Right kidney (tissue), 1 donor: ENCODE data around the gene NTN1.
"Not testable (repeated sequence)": the region's sequence is repeated elsewhere in the genome, so short reads cannot be mapped to it uniquely, and the experiment has no call there.

Experiments used
- DNase-seq: peaks from one replicate; pipeline ENCODE4 v3.0.0-alpha.2; 2016

NTN1 gene

DNA sequence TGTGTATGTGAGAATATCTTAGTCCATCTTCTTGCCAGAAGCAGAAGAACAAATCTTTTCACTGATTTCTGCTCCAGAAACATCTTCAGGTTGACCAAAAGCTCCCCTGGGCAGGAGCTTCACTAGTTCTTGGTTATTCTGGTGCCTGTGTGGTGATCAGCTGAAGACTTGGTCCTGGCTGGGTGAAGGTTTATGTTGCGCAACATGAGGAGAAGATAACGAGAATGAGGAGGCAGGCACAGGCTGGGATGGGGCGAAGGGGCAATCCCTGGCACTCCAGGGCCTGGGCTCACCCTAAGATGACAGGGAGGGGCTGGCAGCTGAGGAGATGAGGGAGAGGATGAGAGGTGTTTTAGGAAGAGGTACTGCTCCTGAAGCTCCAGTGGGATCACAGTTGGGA, 232.0 kb downstream of the NTN1 start:
- no peak for DNase-seq

DNA sequence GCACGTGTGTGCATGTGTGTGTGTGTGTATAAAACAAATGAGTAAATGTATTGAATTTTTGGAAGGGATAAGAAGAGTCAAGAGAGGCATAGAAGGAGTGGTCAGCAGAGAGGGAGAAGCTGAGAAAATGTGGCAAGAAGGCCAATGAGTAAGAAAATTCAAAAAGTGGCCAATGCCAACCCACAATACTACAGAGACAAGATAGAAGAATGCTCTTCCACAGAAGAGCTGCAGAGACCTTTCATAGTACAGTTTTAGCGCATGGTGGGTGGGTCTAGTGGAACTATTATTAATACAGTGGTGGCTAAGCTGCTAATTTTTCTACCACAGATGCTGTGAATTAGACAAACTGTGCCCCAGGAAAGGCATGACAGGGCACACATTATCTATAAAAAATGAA, 233.5 kb downstream of the NTN1 start:
- DNase-seq, result no peak

DNA sequence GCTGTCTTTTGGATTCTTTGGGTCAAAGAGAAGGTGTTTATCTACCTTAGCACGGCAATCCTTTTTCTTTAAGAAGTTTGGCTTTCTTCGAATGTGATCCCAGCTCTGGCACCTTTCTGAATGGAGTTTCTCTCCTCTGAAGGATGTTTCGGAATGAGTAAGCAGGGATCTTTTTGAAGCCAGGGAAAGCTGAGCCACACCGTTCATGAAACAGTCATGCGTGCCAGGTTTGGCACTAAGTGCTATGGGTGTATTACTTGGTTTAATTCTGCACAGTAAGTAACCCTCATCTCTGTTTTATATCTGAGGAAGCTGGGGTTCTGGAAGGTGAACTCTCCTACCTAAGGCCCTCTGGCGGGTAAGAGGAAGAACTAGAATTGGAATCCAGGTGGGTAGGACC, 234.5 kb downstream of the NTN1 start:
- no peak for DNase-seq

DNA sequence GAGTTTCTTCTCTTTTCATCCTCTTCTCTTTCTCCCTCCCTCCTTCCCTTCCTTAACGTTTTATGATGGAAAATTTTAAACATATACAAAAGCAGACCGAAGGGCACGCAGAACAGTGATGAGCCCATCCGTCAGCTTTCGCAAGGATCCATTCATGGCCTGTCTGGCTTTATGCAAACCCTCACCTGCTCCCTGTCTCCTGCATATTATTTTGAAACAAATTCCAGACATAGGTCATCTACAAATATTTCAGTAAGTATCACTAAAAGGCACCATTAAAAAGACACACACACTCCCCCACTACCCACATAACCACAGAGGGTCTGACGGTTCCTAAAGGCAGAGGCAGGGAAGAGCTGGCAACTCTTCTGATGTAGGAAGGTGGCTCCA, 235.0 kb downstream of the NTN1 start:
- no peak for DNase-seq

DNA sequence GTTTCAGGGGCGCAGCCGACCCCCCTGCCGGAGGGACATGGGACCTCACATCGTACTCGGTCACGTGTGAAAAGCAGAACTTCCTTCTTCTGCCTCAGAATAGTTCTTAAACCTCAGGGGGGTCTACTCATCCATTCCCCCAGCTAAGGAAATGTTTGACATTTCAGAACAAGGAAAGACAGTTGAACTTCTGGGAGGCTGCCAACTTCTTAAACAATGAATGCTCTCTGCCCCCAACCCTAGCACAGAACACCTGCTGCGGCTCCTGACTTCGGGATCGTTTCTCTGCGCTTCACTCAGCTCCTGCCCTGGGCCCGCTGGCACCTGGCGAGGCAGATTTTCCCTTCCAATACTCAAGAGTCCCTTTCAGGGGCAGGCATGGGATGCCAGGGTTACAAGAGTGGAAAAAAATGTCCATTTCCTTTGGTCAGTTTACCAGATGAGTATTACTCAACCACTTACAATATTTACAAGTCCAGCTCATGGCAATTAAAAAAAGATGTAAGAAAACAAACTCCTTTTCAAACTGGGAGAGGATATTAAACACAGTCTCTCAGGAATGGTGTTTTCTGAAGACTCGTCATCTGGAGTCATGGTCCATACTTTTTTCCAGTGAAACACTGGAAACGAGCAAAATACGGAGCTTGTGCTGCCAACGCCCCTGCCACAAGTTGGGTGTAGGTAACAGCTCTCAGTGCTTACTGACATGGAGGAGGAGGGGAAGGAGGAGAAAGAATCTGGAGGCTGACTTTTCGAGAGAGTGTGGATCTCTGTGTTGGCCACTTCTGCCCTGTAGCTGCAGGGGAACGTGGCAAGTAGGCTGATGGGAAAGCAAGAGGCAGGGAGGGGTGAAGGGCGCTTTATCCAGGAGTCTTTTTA, 235.7 kb downstream of the NTN1 start:
- no peak for DNase-seq

DNA sequence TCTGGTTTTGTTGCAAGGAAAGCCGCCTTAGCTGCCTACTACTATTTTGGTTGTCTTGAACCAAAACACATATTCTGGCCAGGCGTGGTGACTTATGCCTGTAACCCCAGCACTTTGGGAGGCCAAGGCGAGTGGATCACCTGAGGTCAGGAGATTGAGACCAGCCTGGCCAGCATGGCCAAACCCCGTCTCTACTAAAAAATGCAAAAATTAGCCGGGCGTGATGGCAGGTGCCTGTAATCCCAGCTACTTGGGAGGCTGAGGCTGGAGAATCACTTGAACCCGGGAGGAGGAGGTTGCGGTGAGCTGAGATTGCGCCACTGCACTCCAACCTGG, 236.3 kb downstream of the NTN1 start:
- not testable (repeated sequence) for DNase-seq

DNA sequence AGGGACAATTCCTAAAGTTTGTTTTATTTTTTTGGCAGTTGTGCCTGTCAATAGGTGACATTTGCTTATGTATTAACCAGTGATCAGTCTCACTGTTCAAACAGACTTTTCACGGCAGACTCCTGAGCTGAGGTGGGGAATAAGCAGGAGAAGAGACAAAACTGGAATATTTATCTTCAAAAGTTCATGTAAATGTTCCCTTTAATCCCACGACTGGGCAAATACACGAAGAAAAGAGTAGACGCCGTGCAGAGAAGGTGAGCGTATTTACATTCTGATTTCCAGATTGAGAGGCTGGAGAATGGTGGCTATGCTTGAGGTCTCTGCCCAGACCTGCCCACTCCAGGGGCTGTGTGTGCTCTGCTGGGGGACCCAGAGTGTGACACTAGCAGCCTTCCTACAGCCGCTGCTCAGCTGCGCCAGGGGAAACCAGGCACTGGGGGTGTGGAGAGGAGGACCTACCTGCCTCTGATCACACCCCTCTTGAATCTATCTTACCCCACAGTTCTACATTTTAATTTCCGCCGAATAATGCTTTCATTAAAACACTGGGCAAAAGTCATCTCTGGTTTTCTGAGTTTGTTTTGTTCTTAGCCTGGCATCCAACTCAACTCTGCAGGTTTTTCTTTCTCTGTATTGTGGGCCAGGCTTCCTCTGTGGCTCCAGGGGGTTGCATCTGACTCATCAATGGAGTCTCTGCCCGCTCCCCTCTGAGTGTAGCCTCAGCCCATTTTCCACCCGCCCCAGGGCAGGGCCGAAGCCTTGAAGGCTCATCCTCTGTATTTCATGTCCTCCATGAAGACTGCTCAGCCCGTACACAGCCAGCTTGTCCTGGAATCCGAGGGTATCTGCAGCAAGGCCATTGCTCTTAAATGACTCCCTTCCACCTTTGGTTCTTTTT, 237.1 kb downstream of the NTN1 start:
- DNase-seq, result no peak

DNA sequence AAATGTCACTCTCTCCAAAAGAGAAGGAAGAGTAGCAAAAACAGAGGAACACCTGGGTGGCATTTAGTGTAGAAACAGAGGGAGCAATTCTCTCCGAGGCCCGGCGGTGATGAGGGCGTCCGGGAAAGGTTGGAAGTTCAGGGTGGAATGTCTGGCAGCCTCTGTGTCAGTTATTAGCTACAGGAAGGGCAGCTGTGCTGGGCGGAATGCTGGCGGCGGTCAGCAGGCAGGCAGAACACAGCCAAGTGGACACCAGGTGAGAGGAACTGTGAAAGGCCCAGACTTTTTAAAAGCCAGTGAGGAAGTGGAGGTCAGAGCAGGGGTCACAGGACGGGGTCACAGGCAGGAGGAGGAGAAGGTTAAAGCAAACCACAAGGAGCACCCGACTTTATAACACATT, 238.1 kb downstream of the NTN1 start:
- no peak for DNase-seq

DNA sequence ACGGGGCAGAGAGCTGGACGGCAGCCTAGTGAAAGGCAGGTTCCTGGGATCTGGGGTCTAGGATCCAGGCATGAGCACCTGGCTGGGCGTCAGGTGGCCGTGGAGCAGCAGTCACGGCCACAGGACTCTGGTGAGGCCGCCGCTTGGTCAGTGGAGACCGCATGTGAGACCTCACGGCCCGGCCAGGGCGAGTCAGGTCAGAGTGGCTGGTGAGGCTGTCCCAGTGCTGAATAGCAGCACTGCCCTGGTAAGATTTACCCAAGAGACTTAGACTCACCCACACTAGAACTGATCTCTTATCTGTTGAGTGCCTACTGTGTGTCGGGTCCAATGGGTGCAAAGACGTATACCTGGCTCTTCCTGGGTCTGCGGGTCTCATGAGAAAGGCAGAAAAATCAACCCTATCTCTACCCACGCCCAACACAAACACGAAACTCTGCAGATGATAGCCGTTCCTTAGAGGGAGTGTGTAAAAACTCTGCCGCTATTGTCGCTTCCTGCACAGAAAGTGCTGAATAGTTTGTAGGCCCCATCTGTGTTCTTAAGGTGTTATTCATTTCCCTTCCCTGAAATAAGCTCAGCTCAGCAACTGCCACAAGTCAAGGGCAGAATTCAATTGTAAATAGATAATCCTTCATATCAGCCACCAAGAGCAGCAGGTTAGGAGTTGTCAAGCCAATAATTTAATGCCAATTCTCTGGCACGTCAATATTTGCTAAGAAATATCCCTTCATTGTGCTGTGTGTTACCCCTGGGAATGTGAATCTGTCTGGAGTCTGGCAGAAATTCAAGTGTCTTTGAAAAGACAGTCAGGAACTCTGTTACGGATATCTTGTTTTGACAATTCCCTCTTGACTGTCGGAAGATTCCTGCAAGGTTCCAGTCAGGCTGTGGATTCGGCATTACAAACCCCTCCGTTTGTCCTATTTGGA, 240.0 kb downstream of the NTN1 start:
- no peak for DNase-seq

DNA sequence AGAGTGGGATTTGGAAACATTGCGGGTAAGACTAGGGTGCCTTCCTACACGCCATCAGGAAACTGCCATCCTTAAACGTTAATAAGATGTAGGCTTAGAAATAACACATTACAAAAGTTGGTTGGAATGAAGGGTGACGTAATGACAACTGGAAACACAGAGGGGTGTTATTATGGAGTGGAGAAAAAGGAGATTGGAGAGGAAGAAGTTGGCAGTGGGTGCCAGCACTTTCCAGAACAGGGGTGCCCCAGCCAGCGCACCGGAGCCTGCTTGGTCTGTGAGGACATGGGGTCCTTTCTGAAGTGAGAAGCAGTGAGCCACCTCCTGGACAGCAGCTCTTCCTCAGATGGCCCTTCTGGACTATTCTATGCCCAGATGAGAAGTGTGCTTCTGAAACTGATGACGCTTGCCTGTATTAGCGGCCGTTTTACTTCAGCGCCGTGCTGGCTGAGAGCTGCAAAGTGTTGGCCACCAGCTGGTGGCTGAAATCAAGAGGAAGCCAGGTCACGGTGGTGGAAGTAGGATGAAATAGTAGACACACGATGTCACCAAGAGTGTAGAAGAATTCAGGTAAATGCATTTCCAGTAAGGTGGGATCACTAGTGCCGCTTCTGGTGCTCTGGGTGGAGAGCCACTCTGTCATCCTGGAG, 244.8 kb downstream of the NTN1 start:
- DNase-seq, result no peak

DNA sequence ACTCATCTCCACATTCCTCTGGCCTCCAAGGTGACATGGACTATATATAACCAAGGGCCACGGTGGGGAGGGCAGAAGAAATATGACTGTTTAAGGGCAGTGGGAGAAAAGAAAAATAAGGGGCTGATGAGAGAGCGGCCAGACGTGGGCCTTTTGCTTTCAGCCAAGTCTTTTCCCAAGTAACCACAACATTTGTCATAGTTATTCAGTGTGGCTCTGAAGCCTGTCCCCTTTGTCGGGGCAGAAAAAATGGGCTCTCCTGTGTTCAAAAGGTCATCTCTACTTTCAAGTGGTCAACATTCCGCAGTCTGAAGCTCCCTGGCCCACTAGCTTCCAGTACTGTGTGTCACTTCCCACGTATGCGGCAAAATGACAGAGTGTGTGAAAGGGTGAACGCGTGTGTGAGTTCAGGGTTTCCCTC, 245.4 kb downstream of the NTN1 start:
- no peak for DNase-seq

DNA sequence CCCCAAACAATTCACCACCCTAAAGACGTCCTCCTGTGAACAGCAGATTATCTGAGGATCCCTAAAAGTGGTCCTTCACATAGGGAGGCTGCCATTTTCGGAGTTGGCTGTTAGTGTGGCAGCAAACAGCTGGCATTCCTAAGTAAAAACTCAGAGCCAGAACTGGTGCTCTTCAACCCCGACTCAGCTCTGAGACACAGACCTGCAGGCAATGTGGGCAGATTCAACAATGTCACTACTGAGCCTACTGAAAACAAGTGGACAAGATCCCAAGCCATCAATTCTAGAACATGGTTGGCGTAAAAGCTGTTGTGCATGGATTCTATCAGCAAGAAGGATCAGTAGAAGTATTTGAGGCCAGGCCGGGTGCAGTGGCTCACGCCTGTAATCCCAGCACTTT, 247.2 kb downstream of the NTN1 start:
- DNase-seq, result no peak

DNA sequence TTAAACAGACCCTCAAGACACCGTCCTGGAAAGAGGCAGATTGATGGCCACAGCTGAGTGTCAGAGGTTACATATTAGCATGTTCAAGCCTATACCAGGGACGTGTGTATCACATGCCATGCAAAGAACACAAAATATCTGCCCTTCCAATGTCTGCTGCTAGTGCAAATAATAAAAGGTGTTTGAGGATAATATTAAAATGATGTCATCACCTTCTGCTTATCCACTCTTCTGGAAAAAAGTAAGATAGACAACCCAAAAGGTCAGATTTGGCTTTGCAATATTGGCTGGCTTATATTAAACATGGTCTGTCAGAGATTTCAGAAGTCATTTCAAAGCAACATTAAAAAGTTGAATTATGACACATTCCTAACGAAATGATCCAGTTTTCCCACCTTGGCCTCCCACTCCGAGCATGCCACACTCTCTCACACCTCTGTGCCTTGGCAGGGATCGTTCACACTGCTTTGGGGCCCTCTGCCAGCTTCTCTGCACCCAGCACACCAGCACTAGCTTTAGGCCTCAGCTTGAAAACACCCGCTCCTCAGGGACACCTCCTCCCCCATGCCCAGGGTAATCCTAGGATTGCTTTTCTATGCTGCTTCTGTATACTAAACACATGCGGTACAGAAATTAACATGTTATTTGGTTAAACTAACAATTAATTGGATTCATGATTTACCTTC, 248.2 kb downstream of the NTN1 start:
- DNase-seq, result no peak

DNA sequence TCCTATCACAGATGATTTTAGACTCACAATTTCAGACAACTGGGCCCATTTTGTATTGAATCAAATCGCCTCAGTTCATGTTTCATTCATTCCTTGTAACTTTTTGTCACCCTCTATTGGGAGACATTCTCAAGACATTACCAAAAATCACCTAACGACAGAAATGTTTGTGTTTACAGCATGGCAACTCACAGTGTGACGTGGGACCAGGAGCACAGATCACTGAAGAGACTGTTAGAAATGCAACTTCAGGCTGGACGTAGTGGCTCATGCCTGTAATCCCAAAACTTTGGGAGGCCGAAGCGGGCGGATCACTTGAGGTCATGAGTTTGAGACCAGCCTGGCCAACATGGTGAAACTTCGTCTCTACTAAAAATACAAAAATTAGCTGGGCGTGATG, 249.6 kb downstream of the NTN1 start:
- DNase-seq, result no peak

DNA sequence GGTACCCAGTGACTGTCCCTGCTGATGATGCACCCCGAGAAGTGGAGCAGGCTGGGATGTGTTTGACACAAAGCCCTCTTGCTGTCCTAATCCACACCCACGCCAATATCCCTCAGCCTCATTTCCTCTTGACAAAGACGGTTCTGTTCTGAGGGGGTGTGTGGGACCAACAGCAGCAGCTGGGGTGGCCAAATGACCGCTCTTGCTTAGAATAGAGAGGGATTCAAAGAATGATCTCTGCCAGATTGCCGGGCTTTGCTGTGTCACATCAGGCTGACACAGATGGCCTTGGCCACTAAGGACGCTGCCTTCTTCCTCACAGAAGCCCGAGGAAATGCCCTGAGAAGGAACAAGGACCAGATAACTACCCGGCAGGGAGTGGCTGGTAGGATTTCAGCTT, 250.7 kb downstream of the NTN1 start:
- DNase-seq, result no peak

DNA sequence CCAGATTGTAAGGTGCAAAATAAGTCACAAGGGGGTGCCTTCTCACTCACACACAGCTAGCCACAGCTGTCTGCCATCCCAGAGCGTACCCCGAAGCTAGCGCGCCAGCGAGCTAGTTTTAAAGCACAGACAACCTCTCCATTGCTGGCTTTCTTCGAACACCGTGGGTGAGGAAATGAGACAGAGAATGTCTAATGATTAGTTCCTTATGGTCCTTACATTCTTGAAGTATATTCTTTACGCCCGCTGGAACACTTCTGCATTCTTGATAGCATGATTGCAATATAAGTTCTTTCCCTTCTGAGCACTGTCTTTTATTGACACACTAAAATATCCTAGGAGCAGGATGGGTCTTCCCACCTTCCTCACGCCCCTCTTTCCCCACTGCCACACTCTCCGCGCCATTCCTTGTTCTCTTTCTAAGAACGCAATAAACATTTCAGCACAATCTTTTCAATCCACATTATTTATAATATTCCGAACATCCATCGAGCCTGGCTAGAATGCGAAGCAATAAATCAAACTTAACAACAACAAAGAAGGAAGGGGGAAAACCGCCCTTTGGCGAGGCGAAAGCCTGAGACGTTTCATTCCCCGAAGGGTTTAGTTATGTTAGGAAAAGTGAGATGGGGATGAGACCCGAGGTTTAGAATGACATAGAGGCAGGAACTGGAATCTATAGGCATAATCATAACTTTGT, 251.3 kb downstream of the NTN1 start:
- DNase-seq, result no peak

DNA sequence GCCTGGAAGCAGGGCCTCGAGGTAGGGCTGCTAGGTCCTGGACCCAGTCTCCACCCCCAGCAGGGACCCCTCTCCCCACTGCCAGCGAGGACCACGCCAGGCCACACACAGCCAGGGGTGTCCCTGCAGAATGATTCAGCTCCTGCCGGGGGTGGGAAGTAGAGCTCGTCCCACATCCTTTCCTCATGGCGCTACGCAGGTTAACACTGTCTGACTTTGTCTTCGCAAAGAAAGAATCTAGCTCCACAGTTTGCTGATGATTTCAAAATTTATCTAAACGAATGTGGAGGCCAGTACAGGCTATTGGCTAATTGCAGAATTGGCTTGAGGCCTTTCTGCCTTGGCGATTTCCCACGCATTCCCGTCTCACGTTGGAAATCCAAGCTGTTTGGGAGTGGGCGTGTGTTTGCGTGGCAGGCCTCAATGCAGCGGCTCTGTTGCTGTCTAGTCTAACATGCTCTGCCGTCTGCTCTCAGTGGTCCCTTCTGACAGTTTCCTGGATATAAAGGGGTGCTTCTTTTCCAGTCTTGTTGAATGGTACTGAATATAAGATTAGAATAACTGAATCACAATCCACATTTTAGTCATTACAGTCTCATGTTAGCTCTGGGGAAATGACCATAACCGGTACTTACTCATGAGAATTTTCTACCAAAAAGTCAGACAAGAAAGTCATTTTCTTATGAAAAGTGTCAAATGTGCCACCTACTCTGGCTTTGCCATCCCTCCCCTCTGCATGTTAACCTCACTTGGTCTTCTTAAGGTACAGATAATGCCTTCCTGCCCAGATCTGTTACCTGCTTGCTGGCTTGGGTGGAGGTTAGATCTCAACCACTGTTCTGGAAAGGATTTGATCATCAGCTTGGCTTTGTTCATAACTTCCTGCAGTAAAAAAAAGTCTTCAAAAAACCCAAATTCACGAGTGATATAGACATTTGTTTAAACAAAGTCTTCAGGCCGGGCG, 252.4 kb downstream of the NTN1 start:
- DNase-seq, result no peak

DNA sequence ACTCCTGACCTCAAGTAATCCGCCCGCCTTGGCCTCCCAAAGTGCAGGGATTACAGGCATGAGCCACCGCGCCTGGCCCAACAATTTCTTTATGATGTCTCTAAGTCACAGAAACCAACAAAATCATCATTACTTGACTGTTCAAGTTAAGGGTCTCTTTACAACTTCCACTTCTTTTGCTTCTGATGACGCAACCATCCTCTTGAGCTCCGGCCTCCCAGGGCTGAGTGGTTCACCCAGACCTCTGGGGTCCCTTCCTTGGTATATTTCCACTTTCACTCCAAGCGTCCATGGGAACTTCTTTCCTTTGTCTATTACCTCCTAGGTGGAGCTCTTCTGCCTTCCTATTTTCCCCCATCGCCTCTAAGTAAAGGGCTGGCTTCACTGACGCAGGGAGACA, 253.7 kb downstream of the NTN1 start:
- DNase-seq, result no peak

DNA sequence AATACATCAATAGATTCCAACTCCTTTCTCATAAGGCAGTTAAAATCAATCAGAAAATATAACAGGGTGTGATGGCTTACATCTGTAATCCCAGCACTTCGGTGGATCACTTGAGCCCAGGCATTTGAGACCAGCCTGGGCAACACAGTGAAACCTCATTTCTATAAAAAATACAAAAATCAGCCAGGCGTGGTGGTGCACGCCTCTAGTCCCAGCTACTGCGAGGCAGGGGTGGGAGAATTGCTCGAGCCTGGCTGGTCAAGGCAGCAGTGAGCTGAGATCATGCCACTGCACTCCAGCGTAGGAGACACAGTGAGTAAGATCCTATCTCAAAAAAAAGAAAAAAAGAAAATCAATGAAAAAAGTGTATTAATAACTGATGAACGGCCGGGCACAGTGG, 258.6 kb downstream of the NTN1 start:
- DNase-seq, result no peak

DNA sequence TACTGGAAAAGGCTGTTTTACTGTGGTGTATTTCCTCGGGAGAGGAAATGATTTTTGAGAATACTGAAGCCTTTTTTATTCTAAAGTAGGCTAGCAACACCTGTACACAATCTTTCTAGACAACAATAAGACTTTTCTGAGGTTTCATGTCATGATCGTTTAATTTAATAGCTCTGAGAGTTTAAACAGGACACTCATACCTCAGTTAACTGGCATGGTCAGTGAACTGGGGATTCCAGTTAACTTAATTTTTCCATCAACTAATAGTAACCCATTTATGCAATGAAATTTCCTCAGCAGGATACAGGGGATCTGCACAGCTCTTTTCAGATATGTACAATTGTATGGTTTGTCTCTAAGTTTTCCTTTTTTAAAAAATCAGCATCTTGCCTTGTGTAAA, 262.6 kb downstream of the NTN1 start:
- no peak for DNase-seq
